OCI-LY3 (cell line): ENCODE measurements around the gene RBMS3.

Experiments used
- CTCF ChIP-seq: fragments of 200-600, 300-600 bp; sonication (generic); IDR thresholded peaks from 2 replicates; pipeline ENCODE4 v1.5.1; 2014; ENCODE audit warnings: antibody characterized with exemption, low read length, low read depth
- EZH2phosphoT487 ChIP-seq: fragments of 200-600 bp; shearing (Covaris generic); IDR thresholded peaks from 2 replicates; pipeline ENCODE4 v1.6.1; 2018; ENCODE audit warnings: antibody characterized with exemption, mixed run types, low read depth

GRCh38 chr3:29582273-29582672 lies 301.4 kb downstream of the RBMS3 start:
- no peak for TF ChIP-seq CTCF
- no peak for TF ChIP-seq EZH2phosphoT487
